ENCODE measurements around the gene ZNF106.

DNA sequence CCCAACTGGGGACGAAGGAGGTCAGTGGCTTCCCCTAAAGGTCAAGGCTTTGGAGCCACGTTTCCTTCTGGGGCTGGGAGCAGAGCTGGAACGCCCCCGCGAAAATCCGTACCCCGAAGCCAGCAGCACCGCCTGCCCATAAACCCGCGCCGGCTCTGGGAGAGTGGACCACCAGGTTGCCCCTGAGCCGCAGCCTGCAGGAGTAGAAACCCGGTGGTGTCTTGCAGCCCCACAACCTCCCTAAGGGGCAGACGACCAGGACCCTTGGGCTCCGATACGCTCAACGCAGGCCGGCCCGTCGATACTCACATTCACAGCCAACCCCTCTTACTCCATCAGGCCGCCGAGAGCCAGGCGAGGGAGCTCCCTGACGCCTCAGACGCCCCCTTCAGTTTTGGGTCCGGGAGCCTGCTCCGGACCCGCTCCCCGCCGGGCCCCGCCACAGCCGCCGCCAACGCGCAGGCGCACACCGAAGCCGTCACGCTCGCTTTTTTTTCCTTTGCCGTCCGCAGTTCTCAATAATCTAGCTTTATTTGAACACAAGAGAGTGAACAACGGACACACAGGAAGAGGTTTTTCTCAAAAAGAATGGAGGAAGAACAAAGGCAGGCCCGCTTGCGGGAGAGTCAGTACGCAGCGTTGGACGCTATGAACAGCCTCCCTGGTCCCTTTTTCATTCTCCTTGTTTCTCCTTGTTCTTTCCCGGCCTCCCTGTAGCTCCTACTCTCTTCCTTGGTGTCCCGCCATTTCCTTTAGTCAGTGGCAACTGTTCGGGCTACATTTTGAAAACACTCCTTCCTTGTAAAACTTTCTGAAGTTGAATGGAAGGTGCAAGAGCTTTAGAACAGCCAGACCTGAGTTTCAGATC lies at the start of gene ZNF106:
- TF ChIP-seq, protein P1, sequence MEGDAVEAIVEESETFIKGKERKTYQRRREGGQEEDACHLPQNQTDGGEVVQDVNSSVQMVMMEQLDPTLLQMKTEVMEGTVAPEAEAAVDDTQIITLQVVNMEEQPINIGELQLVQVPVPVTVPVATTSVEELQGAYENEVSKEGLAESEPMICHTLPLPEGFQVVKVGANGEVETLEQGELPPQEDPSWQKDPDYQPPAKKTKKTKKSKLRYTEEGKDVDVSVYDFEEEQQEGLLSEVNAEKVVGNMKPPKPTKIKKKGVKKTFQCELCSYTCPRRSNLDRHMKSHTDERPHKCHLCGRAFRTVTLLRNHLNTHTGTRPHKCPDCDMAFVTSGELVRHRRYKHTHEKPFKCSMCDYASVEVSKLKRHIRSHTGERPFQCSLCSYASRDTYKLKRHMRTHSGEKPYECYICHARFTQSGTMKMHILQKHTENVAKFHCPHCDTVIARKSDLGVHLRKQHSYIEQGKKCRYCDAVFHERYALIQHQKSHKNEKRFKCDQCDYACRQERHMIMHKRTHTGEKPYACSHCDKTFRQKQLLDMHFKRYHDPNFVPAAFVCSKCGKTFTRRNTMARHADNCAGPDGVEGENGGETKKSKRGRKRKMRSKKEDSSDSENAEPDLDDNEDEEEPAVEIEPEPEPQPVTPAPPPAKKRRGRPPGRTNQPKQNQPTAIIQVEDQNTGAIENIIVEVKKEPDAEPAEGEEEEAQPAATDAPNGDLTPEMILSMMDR (IDR thresholded peaks at IDR 0.05) = no peak
- peak; percentile 81 for TF ChIP-seq POLR2A (IDR thresholded peaks at IDR 0.05)

All from right lobe of liver (tissue), 4 donors.